ENCODE results near the gene ARHGEF11. TPM values are rescaled to one million over a fixed set of nuclear protein-coding genes. Genes with fewer than 3 reads are reported as not detected.
A peak's percentile ranks its signal among the peaks of the same experiment; 100 is the strongest.

ARHGEF11 gene
- total RNA-seq, 1 donor from 2014 or later = 29.1 TPM

- TF ChIP-seq CTCF (IDR thresholded peaks at IDR 0.05; ENCODE audit: borderline replicate concordance) = no peak
- no peak overlapping the region for H3K4me3 ChIP-seq
- intact Hi-C loops (cut with micrococcal nuclease) = no loop called here
Measured at GRCh38 chr1:156964441-156964840, 81.1 kb downstream of the ARHGEF11 start.

GRCh38 chr1:156963621-156964020 is 81.9 kb downstream of the ARHGEF11 start:
- H3K4me1 ChIP-seq = peaks cover 5% of the 10 kb centered on the region
- no peak for TF ChIP-seq CTCF (IDR thresholded peaks at IDR 0.05; ENCODE audit: borderline replicate concordance)
- H3K9me3 ChIP-seq (replicated peaks) = no peaks in the 10 kb centered on the region
- no peaks in the 10 kb centered on the region for H3K27me3 ChIP-seq (ENCODE audit: low read depth)
- H3K4me3 ChIP-seq = no peak overlapping the region
- peak; percentile 22 for DNase-seq
- intact Hi-C loops (cut with micrococcal nuclease) = no loop called here
- H3K36me3 ChIP-seq = peaks cover 84% of the 10 kb centered on the region
- H3K27ac ChIP-seq (replicated peaks) = no peak overlapping the region

More at GRCh38 chr1:156964441-156964840, 81.1 kb downstream of the ARHGEF11 start:
- Histone ChIP-seq H3K27ac (replicated peaks) (no peak overlapping the region), H3K27me3 (ENCODE audit: low read depth) (no peaks in the 10 kb centered on the region), H3K4me1 (peaks cover 5% of the 10 kb centered on the region), H3K36me3 (peaks cover 81% of the 10 kb centered on the region), H3K9me3 (replicated peaks) (no peaks in the 10 kb centered on the region)
- DNase-seq = no peak

- H3K4me3 ChIP-seq = no peak overlapping the region
- no peaks in the 10 kb centered on the region for H3K27me3 ChIP-seq (ENCODE audit: low read depth)
- no peak for TF ChIP-seq CTCF (IDR thresholded peaks at IDR 0.05; ENCODE audit: borderline replicate concordance)
- H3K4me1 ChIP-seq = peaks cover 5% of the 10 kb centered on the region
- no peak for DNase-seq
- no peak overlapping the region for H3K27ac ChIP-seq (replicated peaks)
- intact Hi-C loops (cut with micrococcal nuclease) = no loop called here
- H3K9me3 ChIP-seq (replicated peaks) = no peaks in the 10 kb centered on the region
- H3K36me3 ChIP-seq = peaks cover 85% of the 10 kb centered on the region
Measured at GRCh38 chr1:156961709-156962108, 83.8 kb downstream of the ARHGEF11 start.

- no peaks in the 10 kb centered on the region for H3K9me3 ChIP-seq (replicated peaks)
- H3K4me3 ChIP-seq = no peak overlapping the region
- intact Hi-C loops (cut with micrococcal nuclease) = no loop called here
- H3K36me3 ChIP-seq = peaks cover 87% of the 10 kb centered on the region
- no peaks in the 10 kb centered on the region for H3K27me3 ChIP-seq (ENCODE audit: low read depth)
- DNase-seq = no peak
- no peak for TF ChIP-seq CTCF (IDR thresholded peaks at IDR 0.05; ENCODE audit: borderline replicate concordance)
- H3K27ac ChIP-seq (replicated peaks) = no peak overlapping the region
- H3K4me1 ChIP-seq = peaks cover 5% of the 10 kb centered on the region
Measured at GRCh38 chr1:156959925-156960324, 85.6 kb downstream of the ARHGEF11 start.

- H3K4me1 ChIP-seq = peaks cover 5% of the 10 kb centered on the region
- H3K4me3 ChIP-seq = no peak overlapping the region
- no peak for DNase-seq
- peaks cover 93% of the 10 kb centered on the region for H3K36me3 ChIP-seq
- TF ChIP-seq CTCF (IDR thresholded peaks at IDR 0.05; ENCODE audit: borderline replicate concordance) = no peak
- intact Hi-C loops (cut with micrococcal nuclease) = no loop called here
- H3K27ac ChIP-seq (replicated peaks) = no peak overlapping the region
- no peaks in the 10 kb centered on the region for H3K27me3 ChIP-seq (ENCODE audit: low read depth)
- H3K9me3 ChIP-seq (replicated peaks) = no peaks in the 10 kb centered on the region
Measured at GRCh38 chr1:156959414-156959813, 86.1 kb downstream of the ARHGEF11 start.
